GM12873 (cell line): ENCODE results near the gene RBMS1.

ENCODE experiments used
- TF ChIP-seq, protein P1 (sequence below): IDR thresholded peaks from 2 replicates; pipeline ENCODE4 v1.5.1; 2012; ENCODE audit warnings: low read depth, mild to moderate bottlenecking, moderate library complexity, low read length, control low read depth; ENCODE audit not compliant: insufficient read depth; ENCODE audit errors: missing control alignments

The RBMS1 gene

GRCh38 chr2:160252278-160252887 lies 241.2 kb downstream of the RBMS1 start:
- TF ChIP-seq, protein P1, sequence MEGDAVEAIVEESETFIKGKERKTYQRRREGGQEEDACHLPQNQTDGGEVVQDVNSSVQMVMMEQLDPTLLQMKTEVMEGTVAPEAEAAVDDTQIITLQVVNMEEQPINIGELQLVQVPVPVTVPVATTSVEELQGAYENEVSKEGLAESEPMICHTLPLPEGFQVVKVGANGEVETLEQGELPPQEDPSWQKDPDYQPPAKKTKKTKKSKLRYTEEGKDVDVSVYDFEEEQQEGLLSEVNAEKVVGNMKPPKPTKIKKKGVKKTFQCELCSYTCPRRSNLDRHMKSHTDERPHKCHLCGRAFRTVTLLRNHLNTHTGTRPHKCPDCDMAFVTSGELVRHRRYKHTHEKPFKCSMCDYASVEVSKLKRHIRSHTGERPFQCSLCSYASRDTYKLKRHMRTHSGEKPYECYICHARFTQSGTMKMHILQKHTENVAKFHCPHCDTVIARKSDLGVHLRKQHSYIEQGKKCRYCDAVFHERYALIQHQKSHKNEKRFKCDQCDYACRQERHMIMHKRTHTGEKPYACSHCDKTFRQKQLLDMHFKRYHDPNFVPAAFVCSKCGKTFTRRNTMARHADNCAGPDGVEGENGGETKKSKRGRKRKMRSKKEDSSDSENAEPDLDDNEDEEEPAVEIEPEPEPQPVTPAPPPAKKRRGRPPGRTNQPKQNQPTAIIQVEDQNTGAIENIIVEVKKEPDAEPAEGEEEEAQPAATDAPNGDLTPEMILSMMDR = peak; percentile 65

GRCh38 chr2:160251569-160251968 lies 242.0 kb downstream of the RBMS1 start:
- TF ChIP-seq, protein P1 = no peak

GRCh38 chr2:160249876-160250275 lies 243.7 kb downstream of the RBMS1 start:
- TF ChIP-seq, protein P1 = no peak

DNA sequence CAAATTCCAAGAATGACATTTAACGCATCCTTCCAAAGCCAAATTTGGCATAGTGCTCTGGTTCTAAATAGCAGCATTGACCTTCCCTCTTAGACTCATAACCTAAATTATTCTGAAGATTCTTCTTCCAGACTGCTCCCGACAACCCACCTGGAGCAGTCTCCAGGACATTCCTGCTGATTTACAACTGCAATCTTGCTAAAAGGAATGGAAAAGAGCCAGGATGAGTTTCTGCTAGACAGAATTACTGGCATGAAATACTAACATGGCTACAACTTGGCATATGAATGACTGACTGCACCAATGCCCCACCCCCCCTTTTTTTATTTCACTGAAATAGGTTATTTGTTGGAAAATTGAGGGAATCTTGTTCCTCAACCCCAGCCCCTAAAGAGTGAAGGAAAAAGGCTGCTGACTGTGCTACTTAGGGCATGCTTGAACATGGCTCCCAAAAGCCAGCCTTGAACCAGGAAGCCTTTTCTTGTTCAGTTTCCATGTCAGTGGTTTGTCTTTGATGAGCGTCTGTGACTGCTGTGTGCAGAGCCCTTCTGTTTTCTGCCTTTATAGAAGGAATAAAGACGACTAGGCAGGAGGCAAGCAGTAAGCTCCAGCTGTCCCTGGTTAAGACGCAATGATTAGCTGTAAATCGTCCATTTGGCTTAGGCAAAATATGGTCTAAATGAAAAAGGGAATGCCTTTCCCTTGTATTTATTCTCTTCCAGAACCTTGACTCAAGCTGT lies 246.1 kb downstream of the RBMS1 start:
- TF ChIP-seq, protein P1 = no peak

DNA sequence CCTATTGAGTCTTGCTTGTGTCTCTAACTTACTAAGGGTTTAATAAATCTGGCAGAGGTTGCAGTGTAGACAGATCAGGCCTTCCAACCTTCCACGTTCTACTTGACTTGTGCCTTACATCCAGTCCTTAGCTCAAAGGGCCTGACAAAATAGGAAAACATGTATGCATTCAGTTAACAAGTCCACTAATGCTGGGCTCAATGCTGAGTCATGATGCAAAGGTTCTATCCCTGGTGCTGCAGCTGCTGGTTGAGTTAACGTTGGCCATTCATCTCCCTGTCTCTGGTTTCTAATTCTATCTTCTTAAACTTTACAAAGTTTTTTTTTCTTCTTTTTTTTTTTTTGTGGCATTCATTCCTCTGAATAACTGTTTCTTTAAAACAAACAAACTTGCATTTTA lies 247.3 kb downstream of the RBMS1 start:
- TF ChIP-seq, protein P1 = no peak

DNA sequence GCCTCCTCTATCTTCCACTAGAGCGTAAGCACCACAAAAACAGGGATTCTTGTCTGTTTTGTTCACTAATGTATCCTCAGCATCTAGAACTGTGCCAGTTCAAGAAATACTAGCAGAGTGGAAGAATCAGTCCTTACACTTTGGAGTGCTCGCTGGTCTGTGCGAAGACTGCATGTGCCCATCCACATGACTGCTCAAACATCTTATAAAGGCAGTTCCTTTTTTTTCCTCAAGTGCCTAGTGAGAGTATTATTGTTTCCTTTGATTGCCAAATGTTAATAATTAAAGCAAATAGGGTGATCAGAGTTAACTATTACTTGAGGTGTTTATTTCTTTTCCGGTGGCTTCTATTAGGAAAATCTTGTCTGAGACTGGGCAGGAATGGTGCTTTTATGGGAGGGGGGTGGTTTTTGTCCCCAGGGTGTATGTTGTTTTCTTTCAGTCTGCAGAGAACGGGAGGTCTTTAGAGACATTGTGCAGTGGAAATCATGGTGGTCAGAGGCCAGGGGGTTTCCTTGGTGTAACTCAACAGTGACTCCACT lies 247.9 kb downstream of the RBMS1 start:
- TF ChIP-seq, protein P1 = no peak

DNA sequence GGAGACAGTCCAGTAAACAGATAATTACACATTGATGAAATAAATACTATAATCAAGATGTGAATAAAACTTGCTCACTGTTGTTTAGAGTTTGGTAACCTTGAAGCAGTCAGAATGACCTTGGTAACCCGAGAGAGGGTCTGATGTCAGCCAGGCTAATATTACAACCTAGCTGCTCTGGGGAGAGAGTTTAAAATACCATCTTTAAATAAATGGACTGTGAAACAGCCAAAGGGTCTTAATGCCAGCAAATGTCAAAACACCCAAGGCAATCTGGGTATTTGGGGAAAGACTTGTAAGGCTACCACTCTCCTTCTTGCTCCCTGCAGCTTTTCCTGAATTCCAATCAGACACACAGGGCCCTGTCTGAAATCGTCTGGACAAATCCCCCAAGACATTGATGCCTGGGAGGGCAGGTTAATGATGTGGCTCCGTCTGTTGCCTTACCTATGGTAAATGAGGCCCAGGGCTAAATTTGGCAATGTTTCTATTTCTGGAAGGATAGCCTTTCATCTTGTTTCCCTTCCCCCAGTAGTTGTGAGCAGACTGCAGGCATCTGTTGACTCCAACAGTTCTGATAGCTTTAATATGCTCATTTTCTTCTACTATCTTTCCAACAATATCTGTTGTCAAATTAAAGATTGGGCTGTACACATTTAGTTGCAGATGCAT lies 250.6 kb downstream of the RBMS1 start:
- TF ChIP-seq, protein P1 = no peak
